ENCODE results near the gene DDX59.

Gene DDX59

DNA sequence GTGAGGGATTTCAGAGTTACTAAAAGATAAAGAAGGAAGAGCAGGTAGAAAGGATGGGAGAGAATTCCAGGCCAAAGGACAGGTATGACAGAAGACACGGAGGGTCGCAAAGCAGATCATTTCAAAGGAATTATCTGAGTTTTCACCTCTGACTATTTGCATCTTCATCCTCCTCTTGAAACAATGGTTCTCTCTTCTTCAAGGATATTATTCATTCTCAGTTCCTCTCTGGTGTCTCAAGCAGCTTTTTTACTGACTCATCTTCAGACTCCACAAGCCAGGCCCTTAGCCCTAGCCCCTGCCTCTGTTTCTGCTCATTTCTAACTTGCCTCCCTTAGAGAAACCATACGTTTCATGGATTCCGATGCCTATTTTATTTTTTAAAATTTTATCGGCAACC lies 15.0 kb downstream of the DDX59 start:
- Histone ChIP-seq H3K27me3 (replicated peaks; ENCODE audit: control insufficient read depth, insufficient read depth, low read length, poor library complexity, severe bottlenecking) (no peaks in the 10 kb centered on the region), H3K4me3 (ENCODE audit: insufficient read depth, low read depth, low read length, poor library complexity, severe bottlenecking) (no peak overlapping the region), H3K9me3 (ENCODE audit: control insufficient read depth, low read length) (no peaks in the 10 kb centered on the region), H3K27ac (ENCODE audit: insufficient read depth, low read length, poor library complexity, severe bottlenecking) (no peak overlapping the region), H3K4me1 (ENCODE audit: control insufficient read depth, insufficient read depth, low read length, poor library complexity, severe bottlenecking) (no peaks in the 10 kb centered on the region), H3K36me3 (ENCODE audit: control insufficient read depth, insufficient read depth, low read length) (peaks cover 22% of the 10 kb centered on the region)
- no peak for DNase-seq

DNA sequence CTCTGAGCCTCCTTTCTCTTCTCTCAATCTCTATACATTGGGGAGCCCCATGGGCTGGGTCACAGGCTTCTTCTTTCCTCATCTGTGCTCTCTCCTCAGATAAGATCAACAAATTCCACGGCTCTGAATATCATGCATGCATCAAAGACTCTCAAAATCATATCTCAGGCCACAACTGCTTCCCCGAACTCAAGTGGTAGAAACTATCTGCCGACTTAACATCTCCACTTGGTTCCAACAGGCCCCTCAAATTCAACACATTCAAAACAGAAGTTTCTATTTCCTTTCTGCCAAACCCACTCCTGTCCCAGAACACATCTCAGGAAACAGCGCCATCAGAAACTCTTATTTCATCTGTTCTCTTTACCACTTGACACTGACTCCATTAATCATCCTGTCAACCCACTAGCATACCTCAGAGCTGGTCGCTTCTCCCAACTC lies 16.7 kb downstream of the DDX59 start:
- Histone ChIP-seq H3K4me1 (ENCODE audit: control insufficient read depth, insufficient read depth, low read length, poor library complexity, severe bottlenecking) (no peaks in the 10 kb centered on the region), H3K4me3 (ENCODE audit: insufficient read depth, low read depth, low read length, poor library complexity, severe bottlenecking) (no peak overlapping the region), H3K9me3 (ENCODE audit: control insufficient read depth, low read length) (no peaks in the 10 kb centered on the region), H3K27me3 (replicated peaks; ENCODE audit: control insufficient read depth, insufficient read depth, low read length, poor library complexity, severe bottlenecking) (no peaks in the 10 kb centered on the region), H3K36me3 (ENCODE audit: control insufficient read depth, insufficient read depth, low read length) (peaks cover 16% of the 10 kb centered on the region), H3K27ac (ENCODE audit: insufficient read depth, low read length, poor library complexity, severe bottlenecking) (no peak overlapping the region)
- DNase-seq, result no peak

GRCh38 chr1:200652378-200652777 lies 17.3 kb downstream of the DDX59 start:
- H3K27me3 ChIP-seq (replicated peaks; ENCODE audit: control insufficient read depth, insufficient read depth, low read length, poor library complexity, severe bottlenecking), result no peaks in the 10 kb centered on the region
- no peaks in the 10 kb centered on the region for H3K9me3 ChIP-seq (ENCODE audit: control insufficient read depth, low read length)
- H3K36me3 ChIP-seq (ENCODE audit: control insufficient read depth, insufficient read depth, low read length), result peaks cover 13% of the 10 kb centered on the region
- H3K4me1 ChIP-seq (ENCODE audit: control insufficient read depth, insufficient read depth, low read length, poor library complexity, severe bottlenecking), result no peaks in the 10 kb centered on the region
- no peak overlapping the region for H3K4me3 ChIP-seq (ENCODE audit: insufficient read depth, low read depth, low read length, poor library complexity, severe bottlenecking)
- no peak for DNase-seq
- no peak overlapping the region for H3K27ac ChIP-seq (ENCODE audit: insufficient read depth, low read length, poor library complexity, severe bottlenecking)

GRCh38 chr1:200646515-200646914 lies 23.2 kb downstream of the DDX59 start:
- Histone ChIP-seq H3K4me3 (ENCODE audit: insufficient read depth, low read depth, low read length, poor library complexity, severe bottlenecking) (no peak overlapping the region), H3K9me3 (ENCODE audit: control insufficient read depth, low read length) (no peaks in the 10 kb centered on the region), H3K27me3 (replicated peaks; ENCODE audit: control insufficient read depth, insufficient read depth, low read length, poor library complexity, severe bottlenecking) (no peaks in the 10 kb centered on the region), H3K36me3 (ENCODE audit: control insufficient read depth, insufficient read depth, low read length) (peaks cover 15% of the 10 kb centered on the region), H3K4me1 (ENCODE audit: control insufficient read depth, insufficient read depth, low read length, poor library complexity, severe bottlenecking) (no peaks in the 10 kb centered on the region), H3K27ac (ENCODE audit: insufficient read depth, low read length, poor library complexity, severe bottlenecking) (no peak overlapping the region)
- no peak for DNase-seq

GRCh38 chr1:200644021-200644420 lies 25.7 kb downstream of the DDX59 start:
- no peak overlapping the region for H3K27ac ChIP-seq (ENCODE audit: insufficient read depth, low read length, poor library complexity, severe bottlenecking)

DNA sequence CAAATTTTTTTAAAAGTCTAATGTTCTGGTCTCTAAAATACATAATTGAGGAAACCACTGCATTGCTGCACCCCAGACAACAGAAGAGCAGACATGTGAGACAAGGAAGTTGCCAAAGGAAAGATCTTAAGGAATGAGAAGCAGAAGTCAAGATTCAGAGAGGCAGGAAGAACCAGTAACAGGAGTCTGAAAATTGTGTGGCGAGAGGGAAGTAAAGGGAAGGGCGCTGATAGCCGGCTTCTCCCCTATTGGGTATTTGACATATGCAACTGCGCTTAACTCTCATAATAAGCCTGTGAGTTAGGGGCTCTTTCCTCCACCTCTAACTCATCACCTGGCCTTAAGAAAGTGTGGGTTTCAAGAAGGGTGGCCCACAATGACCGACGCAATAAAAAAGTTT lies 27.2 kb downstream of the DDX59 start:
- H3K27ac ChIP-seq (ENCODE audit: insufficient read depth, low read length, poor library complexity, severe bottlenecking), result no peak overlapping the region
- DNase-seq, result no peak
- H3K4me3 ChIP-seq (ENCODE audit: insufficient read depth, low read depth, low read length, poor library complexity, severe bottlenecking), result no peak overlapping the region
- peaks cover 6% of the 10 kb centered on the region for H3K36me3 ChIP-seq (ENCODE audit: control insufficient read depth, insufficient read depth, low read length)
- no peaks in the 10 kb centered on the region for H3K4me1 ChIP-seq (ENCODE audit: control insufficient read depth, insufficient read depth, low read length, poor library complexity, severe bottlenecking)
- H3K27me3 ChIP-seq (replicated peaks; ENCODE audit: control insufficient read depth, insufficient read depth, low read length, poor library complexity, severe bottlenecking), result no peaks in the 10 kb centered on the region
- H3K9me3 ChIP-seq (ENCODE audit: control insufficient read depth, low read length), result no peaks in the 10 kb centered on the region

More at GRCh38 chr1:200644021-200644420, 25.7 kb downstream of the DDX59 start:
- H3K4me1 ChIP-seq (ENCODE audit: control insufficient read depth, insufficient read depth, low read length, poor library complexity, severe bottlenecking), result no peaks in the 10 kb centered on the region
- H3K4me3 ChIP-seq (ENCODE audit: insufficient read depth, low read depth, low read length, poor library complexity, severe bottlenecking), result no peak overlapping the region
- DNase-seq, result no peak
- no peaks in the 10 kb centered on the region for H3K27me3 ChIP-seq (replicated peaks; ENCODE audit: control insufficient read depth, insufficient read depth, low read length, poor library complexity, severe bottlenecking)
- H3K36me3 ChIP-seq (ENCODE audit: control insufficient read depth, insufficient read depth, low read length), result peaks cover 15% of the 10 kb centered on the region
- H3K9me3 ChIP-seq (ENCODE audit: control insufficient read depth, low read length), result no peaks in the 10 kb centered on the region

DNA sequence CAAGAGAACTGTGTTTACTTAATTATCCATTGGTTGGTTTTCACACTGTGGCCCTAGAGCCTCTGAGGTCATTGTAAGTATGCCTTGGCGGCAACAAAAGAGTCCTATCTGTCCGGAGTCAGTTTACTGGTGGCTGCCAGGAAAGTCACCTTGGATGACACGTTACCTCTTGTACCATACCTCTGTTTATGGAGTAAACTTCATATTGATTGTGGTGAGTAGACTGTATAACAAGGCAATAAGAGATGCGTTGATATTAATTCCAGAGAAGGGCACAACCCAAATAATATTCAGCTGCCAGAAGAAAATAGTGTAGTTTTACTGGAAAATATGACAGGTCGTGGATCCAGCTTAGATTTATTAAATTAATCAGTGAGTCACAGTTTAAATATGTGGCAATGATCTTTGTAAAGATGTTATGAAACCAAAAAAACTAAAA lies 28.7 kb downstream of the DDX59 start:
- Histone ChIP-seq H3K4me1 (ENCODE audit: control insufficient read depth, insufficient read depth, low read length, poor library complexity, severe bottlenecking) (no peaks in the 10 kb centered on the region), H3K9me3 (ENCODE audit: control insufficient read depth, low read length) (no peaks in the 10 kb centered on the region), H3K4me3 (ENCODE audit: insufficient read depth, low read depth, low read length, poor library complexity, severe bottlenecking) (no peak overlapping the region), H3K36me3 (ENCODE audit: control insufficient read depth, insufficient read depth, low read length) (no peaks in the 10 kb centered on the region), H3K27ac (ENCODE audit: insufficient read depth, low read length, poor library complexity, severe bottlenecking) (no peak overlapping the region), H3K27me3 (replicated peaks; ENCODE audit: control insufficient read depth, insufficient read depth, low read length, poor library complexity, severe bottlenecking) (no peaks in the 10 kb centered on the region)
- DNase-seq, result no peak

DNA sequence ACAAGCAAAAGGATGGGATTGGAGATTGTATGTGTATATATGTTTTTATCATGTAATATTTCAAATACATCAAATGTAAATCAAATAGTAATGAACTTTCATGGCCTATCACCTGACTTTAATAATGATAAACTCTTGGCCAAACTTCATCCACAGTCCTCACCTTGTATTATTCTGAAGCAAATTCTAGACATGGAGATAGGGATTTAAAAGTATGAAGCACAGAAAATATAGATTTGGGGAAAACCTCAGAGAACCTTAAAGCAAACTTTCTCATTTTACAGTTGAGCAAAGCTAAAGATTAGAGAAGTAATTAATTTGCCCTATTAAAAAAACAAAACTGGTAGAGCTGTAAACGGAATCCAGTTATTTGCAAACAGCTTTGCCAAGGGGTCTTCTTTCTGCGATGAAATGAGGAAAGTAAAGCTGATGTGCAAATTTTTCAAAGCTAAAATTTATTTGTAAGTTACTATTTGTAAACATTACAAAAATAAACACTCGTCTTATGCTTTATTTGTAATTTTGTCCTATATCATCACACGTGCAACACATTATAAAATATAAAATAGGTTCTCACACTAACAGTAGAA lies 29.2 kb downstream of the DDX59 start:
- Histone ChIP-seq H3K27me3 (replicated peaks; ENCODE audit: control insufficient read depth, insufficient read depth, low read length, poor library complexity, severe bottlenecking) (no peaks in the 10 kb centered on the region), H3K9me3 (ENCODE audit: control insufficient read depth, low read length) (no peaks in the 10 kb centered on the region), H3K4me3 (ENCODE audit: insufficient read depth, low read depth, low read length, poor library complexity, severe bottlenecking) (no peak overlapping the region), H3K27ac (ENCODE audit: insufficient read depth, low read length, poor library complexity, severe bottlenecking) (no peak overlapping the region), H3K4me1 (ENCODE audit: control insufficient read depth, insufficient read depth, low read length, poor library complexity, severe bottlenecking) (no peaks in the 10 kb centered on the region), H3K36me3 (ENCODE audit: control insufficient read depth, insufficient read depth, low read length) (no peaks in the 10 kb centered on the region)
- DNase-seq, result no peak

- no peak for DNase-seq
- Histone ChIP-seq H3K36me3 (ENCODE audit: control insufficient read depth, insufficient read depth, low read length) (no peaks in the 10 kb centered on the region), H3K4me1 (ENCODE audit: control insufficient read depth, insufficient read depth, low read length, poor library complexity, severe bottlenecking) (no peaks in the 10 kb centered on the region), H3K4me3 (ENCODE audit: insufficient read depth, low read depth, low read length, poor library complexity, severe bottlenecking) (no peak overlapping the region), H3K27ac (ENCODE audit: insufficient read depth, low read length, poor library complexity, severe bottlenecking) (no peak overlapping the region), H3K27me3 (replicated peaks; ENCODE audit: control insufficient read depth, insufficient read depth, low read length, poor library complexity, severe bottlenecking) (no peaks in the 10 kb centered on the region), H3K9me3 (ENCODE audit: control insufficient read depth, low read length) (no peaks in the 10 kb centered on the region)
These were observed 31.6 kb downstream of the DDX59 start for GRCh38 chr1:200638073-200638472.

GRCh38 chr1:200636681-200637080 lies 33.0 kb downstream of the DDX59 start:
- no peaks in the 10 kb centered on the region for H3K36me3 ChIP-seq (ENCODE audit: control insufficient read depth, insufficient read depth, low read length)
- H3K9me3 ChIP-seq (ENCODE audit: control insufficient read depth, low read length), result no peaks in the 10 kb centered on the region
- no peak for DNase-seq
- no peak overlapping the region for H3K4me3 ChIP-seq (ENCODE audit: insufficient read depth, low read depth, low read length, poor library complexity, severe bottlenecking)
- no peak overlapping the region for H3K27ac ChIP-seq (ENCODE audit: insufficient read depth, low read length, poor library complexity, severe bottlenecking)
- H3K27me3 ChIP-seq (replicated peaks; ENCODE audit: control insufficient read depth, insufficient read depth, low read length, poor library complexity, severe bottlenecking), result no peaks in the 10 kb centered on the region
- no peaks in the 10 kb centered on the region for H3K4me1 ChIP-seq (ENCODE audit: control insufficient read depth, insufficient read depth, low read length, poor library complexity, severe bottlenecking)
